Cardiac muscle cell (in vitro differentiated cells and primary cell): ENCODE data around the gene TUBA1B. TPM values are rescaled to one million over a fixed set of nuclear protein-coding genes. Genes with fewer than 3 reads are reported as not detected.

Source experiments
- DNase-seq, 2 donors: peaks; one replicate each; pipeline versions ENCODE4 v3.0.0 to v3.0.0-alpha.2; 2010 to 2017; ENCODE audit warnings: low read depth in 1 of 2, low spot score in 1 of 2
- H3K27ac ChIP-seq: fragments of 200-600 bp; sonication (generic); 2 replicates; pipeline ENCODE4 v1.5.1; 2016
- H3K27me3 ChIP-seq: fragments of 200-600 bp; sonication (generic); 2 replicates; pipeline ENCODE4 v1.6.0; 2016; ENCODE audit warnings: control low read depth
- H3K36me3 ChIP-seq: fragments of 200-600 bp; sonication (generic); 2 replicates; pipeline ENCODE4 v1.5.1; 2016; ENCODE audit warnings: control low read depth
- H3K4me1 ChIP-seq: fragments of 200-600 bp; sonication (generic); 2 replicates; pipeline ENCODE4 v1.8.1; 2017; ENCODE audit warnings: low read depth, mild to moderate bottlenecking, mixed run types
- H3K4me3 ChIP-seq: fragments of 200-600 bp; sonication (generic); 2 replicates; pipeline ENCODE4 v1.5.1; 2016; ENCODE audit warnings: mild to moderate bottlenecking
- H3K9me3 ChIP-seq: fragments of 200-600 bp; sonication (generic); 2 replicates; pipeline ENCODE4 v1.5.1; 2017; ENCODE audit warnings: low read depth, mild to moderate bottlenecking, control low read depth
- polyA plus RNA-seq: library from polyadenylated mRNA; unstranded; fragments of >200 nt; fragmentation: Nextera tagmentation; extraction: Ambion mirVana; gene quantifications from 2 replicates; pipeline ENCODE4 v1.2.1, GENCODE V29; 2016
- total RNA-seq: library from RNA; depleted of rRNA; stranded (reverse); fragments of >200 nt; gene quantifications from 2 replicates; pipeline ENCODE4 v1.2.3, GENCODE V29; 2016
- TF ChIP-seq, protein P1 (sequence below): IDR thresholded peaks from 2 replicates; pipeline ENCODE4 v1.5.1; 2012; ENCODE audit warnings: low read depth, mild to moderate bottlenecking, low read length

The TUBA1B gene
- total and polyA plus RNA-seq, 2 experiments from 2014 or later = 1,582 to 2,134 TPM

DNA sequence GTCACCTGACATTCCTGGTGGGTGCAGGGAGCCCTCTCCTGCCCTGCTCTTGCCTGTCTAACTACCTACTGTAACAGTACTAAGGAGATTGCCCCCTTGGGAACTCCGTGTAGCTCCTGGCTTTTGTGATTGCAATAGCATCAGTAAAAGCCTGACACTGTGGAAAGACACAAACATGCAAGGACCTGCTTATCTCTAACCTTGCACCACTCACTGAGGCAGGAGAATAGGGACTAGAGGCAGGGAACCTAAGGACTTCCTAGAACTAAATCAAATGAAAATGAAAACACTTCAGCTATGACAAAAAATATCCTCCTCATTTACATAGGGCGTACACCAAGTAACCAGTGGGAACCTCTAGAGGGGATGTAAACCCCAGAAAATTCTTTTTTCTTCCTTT lies 29.2 kb upstream of the TUBA1B start:
- Histone ChIP-seq H3K4me1 (peaks cover 3% of the 10 kb centered on the region), H3K27me3 (no peaks in the 10 kb centered on the region), H3K9me3 (no peaks in the 10 kb centered on the region), H3K36me3 (no peaks in the 10 kb centered on the region), H3K4me3 (no peak overlapping the region), H3K27ac (peak overlapping the region; percentile 66)
- TF ChIP-seq, protein P1, sequence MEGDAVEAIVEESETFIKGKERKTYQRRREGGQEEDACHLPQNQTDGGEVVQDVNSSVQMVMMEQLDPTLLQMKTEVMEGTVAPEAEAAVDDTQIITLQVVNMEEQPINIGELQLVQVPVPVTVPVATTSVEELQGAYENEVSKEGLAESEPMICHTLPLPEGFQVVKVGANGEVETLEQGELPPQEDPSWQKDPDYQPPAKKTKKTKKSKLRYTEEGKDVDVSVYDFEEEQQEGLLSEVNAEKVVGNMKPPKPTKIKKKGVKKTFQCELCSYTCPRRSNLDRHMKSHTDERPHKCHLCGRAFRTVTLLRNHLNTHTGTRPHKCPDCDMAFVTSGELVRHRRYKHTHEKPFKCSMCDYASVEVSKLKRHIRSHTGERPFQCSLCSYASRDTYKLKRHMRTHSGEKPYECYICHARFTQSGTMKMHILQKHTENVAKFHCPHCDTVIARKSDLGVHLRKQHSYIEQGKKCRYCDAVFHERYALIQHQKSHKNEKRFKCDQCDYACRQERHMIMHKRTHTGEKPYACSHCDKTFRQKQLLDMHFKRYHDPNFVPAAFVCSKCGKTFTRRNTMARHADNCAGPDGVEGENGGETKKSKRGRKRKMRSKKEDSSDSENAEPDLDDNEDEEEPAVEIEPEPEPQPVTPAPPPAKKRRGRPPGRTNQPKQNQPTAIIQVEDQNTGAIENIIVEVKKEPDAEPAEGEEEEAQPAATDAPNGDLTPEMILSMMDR = no peak
- DNase-seq = no peak

DNA sequence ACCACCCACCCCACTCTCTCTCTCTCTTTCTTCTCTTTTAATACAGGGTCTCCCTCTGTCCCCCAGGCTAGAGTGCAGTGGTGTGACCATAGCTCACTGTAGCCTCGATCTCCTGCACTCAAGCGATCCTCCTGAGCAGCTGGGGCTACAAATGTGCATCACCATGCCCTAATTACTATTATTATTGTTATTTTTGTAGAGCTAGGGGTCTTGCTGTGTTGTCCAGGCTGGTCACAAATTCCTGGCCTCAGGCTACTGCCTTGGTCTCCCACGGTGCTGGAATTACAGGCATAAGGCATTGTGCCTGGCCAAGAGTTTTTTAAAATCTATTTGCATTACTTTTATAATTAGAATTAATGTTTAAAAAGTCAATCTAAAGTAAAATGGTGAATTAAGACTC lies 23.0 kb upstream of the TUBA1B start:
- no peak for DNase-seq
- TF ChIP-seq, protein P1 = no peak
- Histone ChIP-seq H3K9me3 (no peaks in the 10 kb centered on the region), H3K27ac (no peak overlapping the region), H3K4me1 (no peaks in the 10 kb centered on the region), H3K4me3 (no peak overlapping the region), H3K27me3 (no peaks in the 10 kb centered on the region), H3K36me3 (no peaks in the 10 kb centered on the region)

GRCh38 chr12:49147384-49147783 lies 16.2 kb upstream of the TUBA1B start:
- TF ChIP-seq, protein P1 = no peak
- Histone ChIP-seq H3K9me3 (no peaks in the 10 kb centered on the region), H3K27ac (no peak overlapping the region), H3K36me3 (no peaks in the 10 kb centered on the region), H3K4me1 (no peaks in the 10 kb centered on the region), H3K27me3 (no peaks in the 10 kb centered on the region), H3K4me3 (no peak overlapping the region)
- DNase-seq = no peak

DNA sequence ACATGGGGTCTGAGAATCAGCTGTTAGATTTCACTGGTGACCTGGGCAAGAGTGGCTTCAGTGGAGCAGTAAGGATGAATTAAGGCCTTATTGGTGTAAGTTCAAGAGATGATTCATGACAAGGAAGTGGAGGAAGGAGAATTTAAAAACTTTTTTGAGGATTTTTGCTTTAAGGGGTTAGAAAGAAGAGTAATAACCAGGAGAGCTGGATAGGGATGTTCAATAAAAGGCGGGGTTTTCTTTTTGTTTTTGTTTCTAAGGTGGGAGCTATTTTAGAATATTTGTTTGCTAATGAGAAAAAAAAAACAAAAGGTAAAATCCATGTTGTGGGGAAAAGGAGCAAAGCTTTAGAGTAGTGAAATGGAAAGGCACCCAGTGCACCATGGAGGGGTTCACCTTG lies 15.2 kb upstream of the TUBA1B start:
- Histone ChIP-seq H3K4me3 (no peak overlapping the region), H3K27ac (no peak overlapping the region), H3K36me3 (no peaks in the 10 kb centered on the region), H3K27me3 (no peaks in the 10 kb centered on the region), H3K9me3 (no peaks in the 10 kb centered on the region), H3K4me1 (no peaks in the 10 kb centered on the region)
- TF ChIP-seq, protein P1 = no peak
- no peak for DNase-seq

DNA sequence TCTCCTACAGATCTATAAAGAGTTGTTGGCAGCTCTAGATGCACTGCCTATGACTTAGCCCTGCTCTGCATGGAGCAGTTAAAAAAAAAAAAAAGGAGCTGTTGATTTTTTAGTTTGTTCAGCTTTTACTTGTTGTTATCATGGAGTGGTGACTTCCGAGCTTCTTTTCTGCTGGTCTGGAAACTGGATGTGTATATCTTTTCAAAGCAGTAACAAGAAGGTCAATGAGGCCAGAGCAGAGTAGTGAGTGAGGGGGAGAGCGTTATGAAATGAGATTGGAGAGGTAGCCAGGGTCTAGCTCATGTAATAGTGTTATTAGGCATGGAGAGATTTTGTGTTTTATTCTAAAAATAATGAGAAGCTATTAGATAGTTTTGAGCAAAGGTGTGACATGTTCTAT lies 13.2 kb upstream of the TUBA1B start:
- Histone ChIP-seq H3K27ac (peak overlapping the region; percentile 19), H3K9me3 (no peaks in the 10 kb centered on the region), H3K4me1 (no peaks in the 10 kb centered on the region), H3K27me3 (no peaks in the 10 kb centered on the region), H3K36me3 (no peaks in the 10 kb centered on the region), H3K4me3 (no peak overlapping the region)
- DNase-seq = no peak
- TF ChIP-seq, protein P1 = no peak

GRCh38 chr12:49138999-49139398 lies 7.8 kb upstream of the TUBA1B start:
- Histone ChIP-seq H3K4me3 (no peak overlapping the region), H3K27me3 (no peaks in the 10 kb centered on the region), H3K9me3 (no peaks in the 10 kb centered on the region), H3K4me1 (no peaks in the 10 kb centered on the region), H3K27ac (no peak overlapping the region), H3K36me3 (no peaks in the 10 kb centered on the region)
- TF ChIP-seq, protein P1 = no peak
- no peak for DNase-seq
